Measurements from ENCODE around the gene KIAA1217.

Gene KIAA1217

GRCh38 chr10:24223341-24223740 is 14.4 kb downstream of the KIAA1217 start:
- Histone ChIP-seq H3K4me3 (ENCODE audit: low read length, poor library complexity, severe bottlenecking) (no peak overlapping the region), H3K27me3 (ENCODE audit: insufficient read depth, low read length, poor library complexity, severe bottlenecking) (no peaks in the 10 kb centered on the region), H3K4me1 (ENCODE audit: insufficient read depth, low read length, poor library complexity, severe bottlenecking) (no peaks in the 10 kb centered on the region), H3K9me3 (ENCODE audit: insufficient read depth, low read depth, low read length) (no peaks in the 10 kb centered on the region), H3F3A (ENCODE audit: low read depth) (no peaks in the 10 kb centered on the region), H2AFZ (ENCODE audit: low read length) (no peak overlapping the region), H4K20me1 (ENCODE audit: insufficient read depth, low read length, poor library complexity, severe bottlenecking) (no peaks in the 10 kb centered on the region), H3K4me2 (ENCODE audit: low read depth, low read length, poor library complexity, severe bottlenecking) (no peak overlapping the region), H3K9me2 (replicated peaks; ENCODE audit: low read depth, low read length) (no peaks in the 10 kb centered on the region), H3K36me3 (ENCODE audit: insufficient read depth, low read length) (no peaks in the 10 kb centered on the region), H3K79me2 (ENCODE audit: insufficient read depth, low read length) (no peaks in the 10 kb centered on the region), H3K9ac (ENCODE audit: low read depth, low read length, poor library complexity, severe bottlenecking) (no peak overlapping the region)
- TF ChIP-seq EZH2phosphoT487 (IDR thresholded peaks at IDR 0.05; ENCODE audit: borderline replicate concordance) = no peak
- TF ChIP-seq CTCF (conservative IDR thresholded peaks at IDR 0.05; ENCODE audit: low read length) = no peak

- H3K4me2 ChIP-seq (ENCODE audit: low read depth, low read length, poor library complexity, severe bottlenecking) = no peak overlapping the region
Measured at GRCh38 chr10:24223953-24224352, 15.0 kb downstream of the KIAA1217 start.

GRCh38 chr10:24228642-24229041 is 19.7 kb downstream of the KIAA1217 start:
- H3K36me3 ChIP-seq (ENCODE audit: insufficient read depth, low read length) = no peaks in the 10 kb centered on the region
- no peak overlapping the region for H3K9ac ChIP-seq (ENCODE audit: low read depth, low read length, poor library complexity, severe bottlenecking)
- H3K4me1 ChIP-seq (ENCODE audit: insufficient read depth, low read length, poor library complexity, severe bottlenecking) = no peaks in the 10 kb centered on the region
- no peaks in the 10 kb centered on the region for H3K9me2 ChIP-seq (replicated peaks; ENCODE audit: low read depth, low read length)
- H3K4me2 ChIP-seq (ENCODE audit: low read depth, low read length, poor library complexity, severe bottlenecking) = no peak overlapping the region
- H3K9me3 ChIP-seq (ENCODE audit: insufficient read depth, low read depth, low read length) = no peaks in the 10 kb centered on the region
- no peaks in the 10 kb centered on the region for H4K20me1 ChIP-seq (ENCODE audit: insufficient read depth, low read length, poor library complexity, severe bottlenecking)
- TF ChIP-seq CTCF (conservative IDR thresholded peaks at IDR 0.05; ENCODE audit: low read length) = no peak
- TF ChIP-seq EZH2phosphoT487 (IDR thresholded peaks at IDR 0.05; ENCODE audit: borderline replicate concordance) = no peak
- no peaks in the 10 kb centered on the region for H3K27me3 ChIP-seq (ENCODE audit: insufficient read depth, low read length, poor library complexity, severe bottlenecking)
- no peaks in the 10 kb centered on the region for H3K79me2 ChIP-seq (ENCODE audit: insufficient read depth, low read length)
- H3F3A ChIP-seq (ENCODE audit: low read depth) = no peaks in the 10 kb centered on the region
- no peak overlapping the region for H3K4me3 ChIP-seq (ENCODE audit: low read length, poor library complexity, severe bottlenecking)
- no peak overlapping the region for H2AFZ ChIP-seq (ENCODE audit: low read length)

More at GRCh38 chr10:24223953-24224352, 15.0 kb downstream of the KIAA1217 start:
- Histone ChIP-seq H3K79me2 (ENCODE audit: insufficient read depth, low read length) (no peaks in the 10 kb centered on the region), H2AFZ (ENCODE audit: low read length) (no peak overlapping the region), H3K27me3 (ENCODE audit: insufficient read depth, low read length, poor library complexity, severe bottlenecking) (no peaks in the 10 kb centered on the region), H3K4me1 (ENCODE audit: insufficient read depth, low read length, poor library complexity, severe bottlenecking) (no peaks in the 10 kb centered on the region), H3K36me3 (ENCODE audit: insufficient read depth, low read length) (no peaks in the 10 kb centered on the region), H3K9me2 (replicated peaks; ENCODE audit: low read depth, low read length) (no peaks in the 10 kb centered on the region), H3K9me3 (ENCODE audit: insufficient read depth, low read depth, low read length) (no peaks in the 10 kb centered on the region), H3F3A (ENCODE audit: low read depth) (no peaks in the 10 kb centered on the region), H4K20me1 (ENCODE audit: insufficient read depth, low read length, poor library complexity, severe bottlenecking) (no peaks in the 10 kb centered on the region), H3K9ac (ENCODE audit: low read depth, low read length, poor library complexity, severe bottlenecking) (no peak overlapping the region), H3K4me3 (ENCODE audit: low read length, poor library complexity, severe bottlenecking) (no peak overlapping the region)
- TF ChIP-seq EZH2phosphoT487 (IDR thresholded peaks at IDR 0.05; ENCODE audit: borderline replicate concordance) (no peak), CTCF (conservative IDR thresholded peaks at IDR 0.05; ENCODE audit: low read length) (no peak)
